Adrenal gland (tissue), 12 donors: Measurements from ENCODE around the gene CUTA. TPM values are rescaled to one million over a fixed set of nuclear protein-coding genes. Genes with fewer than 3 reads are reported as not detected.

ENCODE experiments used
- DNase-seq, 7 donors: peaks; one replicate each; pipeline ENCODE4 v3.0.0-alpha.2; 2019 to 2020
- H3K27ac ChIP-seq, 5 donors: fragments of 200-600 bp; sonication (generic) in 4 of 5; 1 replicate in 3 of 5; 2 replicates in 2 of 5; pipeline versions ENCODE4 v1.5.1 to v1.8.0; 2016 to 2020; ENCODE audit warnings: mild to moderate bottlenecking in 1 of 5
- H3K27me3 ChIP-seq: fragments of 200-600 bp; 2 replicates; pipeline ENCODE4 v1.8.0; 2021
- H3K36me3 ChIP-seq, 2 donors: fragments of 200-600 bp; replicated peaks in 1 of 2; 1 replicate in 1 of 2; 2 replicates in 1 of 2; pipeline versions ENCODE4 v1.5.1 to v1.8.0; 2018 to 2022
- H3K4me1 ChIP-seq, 2 donors: fragments of 200-600 bp; replicated peaks in 1 of 2; 1 replicate in 1 of 2; 2 replicates in 1 of 2; pipeline versions ENCODE4 v1.5.1 to v1.8.0; 2018 to 2021
- H3K4me3 ChIP-seq, 4 donors: fragments of 200-600 bp; sonication (generic) in 3 of 4; one replicate each; pipeline ENCODE4 v1.5.1; 2016 to 2018
- H3K9me3 ChIP-seq, 3 donors: fragments of 200-600 bp; sonication (generic) in 1 of 3; replicated peaks in 1 of 3; 1 replicate in 2 of 3; 2 replicates in 1 of 3; pipeline versions ENCODE4 v1.5.1 to v1.8.0; 2016 to 2021
- CTCF ChIP-seq, 6 experiments: fragments of 450-650 bp in 4 of 6; fragments of 200-600 bp in 2 of 6; sonication (generic) in 1 of 6; IDR thresholded peaks; 1 replicate in 5 of 6; 2 replicates in 1 of 6; pipeline versions ENCODE4 v1.5.1 to v1.8.0; 2016 to 2021; ENCODE audit warnings: antibody characterized with exemption in 6 of 6, mild to moderate bottlenecking in 2 of 6, moderate library complexity in 1 of 6
- POLR2A ChIP-seq, 2 donors: fragments of 450-650 bp; IDR thresholded peaks; one replicate each; pipeline ENCODE4 v1.6.1; 2017; ENCODE audit warnings: antibody characterized with exemption in 2 of 2, mild to moderate bottlenecking in 2 of 2, moderate library complexity in 1 of 2
- WGBS, 4 donors: extraction: QIAGEN DNeasy Blood & Tissue Kit in 2 of 4; methylation state at CpG; one replicate each; pipeline versions ENCODE4 v1.1.5 to v1.1.7; 2013 to 2017; 5-methylcytosine and 5-hydroxymethylcytosine counted together
- intact Hi-C, 2 donors: fragments of 100-400 bp; cut with DNase I; formaldehyde crosslinking; loops; one replicate each; pipeline versions ENCODE4 v1.14.1 to v1.15.0; 2022 to 2023
- polyA plus RNA-seq, 3 donors: library from polyadenylated mRNA; stranded (reverse); fragments of 200-250 nt in 2 of 3; fragments of 350-450 nt in 1 of 3; fragmentation: Illumina TruSeq in 1 of 3; extraction: RNeasy Lipid Tissue Mini Kit (QIAGEN cat#74804) in 1 of 3; gene quantifications; one replicate each; pipeline ENCODE4 v1.2.3, GENCODE V29; 2013 to 2014
- total RNA-seq, 9 donors: library from RNA; depleted of rRNA in 4 of 9; stranded (reverse); fragments of >200 nt in 4 of 9; fragments of 120-200 nt in 1 of 9; fragmentation: NEBNext Ultra II Directional in 1 of 9; extraction: Animal tissue kit (Norgen Biotek cat#: 25700) in 1 of 9; gene quantifications; one replicate each; pipeline versions ENCODE4 v1.1.0 to v1.2.4, GENCODE V29; 2013 to 2023
- donor health status: healthy with polysubstance abuse.
- donor health status: Bipolar disorder and iron deficiency.
- donor health status: DM: yes; HTN: yes; CAD: no.
- donor health status: DM: no; HTN: no; CAD: no.
- donor health status: DM: no; HTN: no; CAD: no.
- donor health status: DM: yes; HTN: yes; CAD: no.

The CUTA gene
- total and polyA plus RNA-seq, 12 donors = 202 to 437 (median 295) TPM

GRCh38 chr6:33392979-33393378 lies 24.9 kb downstream of the CUTA start:
- Histone ChIP-seq H3K36me3 (no peaks in the 10 kb centered on the region), H3K4me1 (peaks cover 7 to 8% of the 10 kb centered on the region in 2 donors), H3K27ac (no peak overlapping the region), H3K27me3 (no peaks in the 10 kb centered on the region), H3K9me3 (no peaks in the 10 kb centered on the region), H3K4me3 (no peak overlapping the region)
- intact Hi-C loops = no loop called here
- 47 to 54% (median 49%) methylated on average over 3 of the region's 3 CpGs for WGBS, 4 donors
- no peak for DNase-seq
- TF ChIP-seq POLR2A (IDR thresholded peaks at IDR 0.05) (no peak), CTCF (IDR thresholded peaks at IDR 0.05) (no peak)

GRCh38 chr6:33392595-33392948 lies 25.3 kb downstream of the CUTA start:
- Histone ChIP-seq H3K9me3 (no peaks in the 10 kb centered on the region), H3K4me3 (no peak overlapping the region), H3K4me1 (peaks cover 7 to 8% of the 10 kb centered on the region in 2 donors), H3K27ac (no peak overlapping the region), H3K27me3 (no peaks in the 10 kb centered on the region), H3K36me3 (no peaks in the 10 kb centered on the region)
- intact Hi-C loops = no loop called here
- no peak for TF ChIP-seq CTCF (IDR thresholded peaks at IDR 0.05)
- no peak for TF ChIP-seq POLR2A (IDR thresholded peaks at IDR 0.05)
- DNase-seq = no peak
- WGBS, 4 donors = 32 to 44% (median 36%) methylated on average over 5 of the region's 5 CpGs

- DNase-seq = no peak
- TF ChIP-seq CTCF (IDR thresholded peaks at IDR 0.05) = no peak
- no peak for TF ChIP-seq POLR2A (IDR thresholded peaks at IDR 0.05)
- Histone ChIP-seq H3K9me3 (no peaks in the 10 kb centered on the region), H3K4me3 (peak overlapping the region in 2 of 4 donors; percentile 24 to 48), H3K27ac (peak overlapping the region in 3 of 5 donors; percentile 60 to 94 (median 84)), H3K36me3 (no peaks in the 10 kb centered on the region), H3K4me1 (peaks cover 7 to 8% of the 10 kb centered on the region in 2 donors), H3K27me3 (no peaks in the 10 kb centered on the region)
- WGBS, 4 donors = 0 to 2% (median 0%) methylated on average over 15 to 31 of the region's 31 CpGs
- intact Hi-C loops = no loop called here
Observed at GRCh38 chr6:33391922-33392594, 25.8 kb downstream of the CUTA start.

- Histone ChIP-seq H3K9me3 (no peaks in the 10 kb centered on the region), H3K27me3 (no peaks in the 10 kb centered on the region), H3K4me3 (peak within 1 kb of the TSS in 2 of 4 donors; percentile 24 to 48), H3K27ac (peak within 1 kb of the TSS in 4 of 5 donors; percentile 75 to 94 (median 84)), H3K36me3 (no peaks in the 10 kb centered on the region), H3K4me1 (peaks cover 7 to 8% of the 10 kb centered on the region in 2 donors)
- TF ChIP-seq CTCF (IDR thresholded peaks at IDR 0.05) (peak; percentile 94 to 99 (median 97)), POLR2A (IDR thresholded peaks at IDR 0.05) (no peak)
- WGBS, 4 donors = 0 to 1% (median 0%) methylated on average over 17 to 67 of the region's 67 CpGs
- intact Hi-C loops = no loop called here
- peak; percentile 99 to 100 (median 99) for DNase-seq
Observed at GRCh38 chr6:33391278-33391921, 26.5 kb downstream of the CUTA start, which contains the start of gene KIFC1. Gene KIFC1 (plus strand): TSS chr6:33391823. CDS start chr6:33391986, 163 bp downstream.
